GM20000 (cell line): Measurements from ENCODE around the gene LRRC3.
"Not testable (repeated sequence)": the region's sequence is repeated elsewhere in the genome, so short reads cannot be mapped to it uniquely, and the experiment has no call there.

Experiments used
- DNase-seq: peaks from one replicate; pipeline ENCODE4 v3.0.0; 2012; ENCODE audit warnings: low spot score
- CTCF ChIP-seq: IDR thresholded peaks from 2 replicates; pipeline ENCODE4 v1.5.1; 2012; ENCODE audit warnings: mild to moderate bottlenecking, control low read depth; ENCODE audit errors: extremely low read depth, missing control alignments

LRRC3 gene

DNA sequence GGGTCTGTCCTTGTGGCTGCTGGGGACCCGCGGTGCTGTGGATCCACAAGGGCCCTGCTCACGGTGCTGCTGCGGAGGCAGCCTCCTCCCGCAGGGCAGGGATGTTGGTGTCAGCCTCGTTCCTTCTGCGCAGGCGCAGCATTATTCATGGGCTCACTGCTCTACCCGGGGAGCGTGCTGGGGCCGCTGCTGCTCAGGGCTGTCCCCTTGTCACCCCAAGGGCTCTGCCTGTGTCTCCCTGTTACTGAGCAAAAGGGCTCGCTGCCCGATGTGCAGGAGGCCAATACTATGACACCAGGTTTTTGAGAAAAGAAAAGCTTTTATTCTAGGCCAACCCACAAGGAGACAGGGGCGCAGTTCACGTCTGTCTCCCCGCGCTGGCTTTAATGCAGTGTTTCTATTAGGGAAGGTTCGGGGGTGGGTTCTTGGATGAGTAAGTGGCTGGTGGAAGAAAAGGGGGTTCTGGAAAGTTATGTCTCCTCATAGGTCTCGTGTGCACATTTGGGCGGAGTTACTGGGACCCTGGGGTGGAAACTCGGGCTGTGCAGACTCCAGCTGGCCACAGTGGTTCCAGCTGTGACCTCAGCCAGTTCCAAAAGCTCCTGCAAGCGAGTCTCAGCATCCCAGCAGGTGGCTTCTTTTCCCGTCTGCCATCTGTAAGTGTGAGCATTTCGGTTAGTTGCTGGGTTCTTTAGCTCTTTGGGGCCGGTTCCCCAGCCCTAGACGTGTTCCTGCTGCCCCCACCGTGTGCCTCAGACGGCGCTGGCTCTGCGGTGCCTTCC is 40.8 kb upstream of the LRRC3 start:
- TF ChIP-seq CTCF = no peak
- DNase-seq = no peak

GRCh38 chr21:44415073-44416025 is 40.0 kb upstream of the LRRC3 start:
- DNase-seq = no peak
- TF ChIP-seq CTCF = no peak

- no peak for DNase-seq
- TF ChIP-seq CTCF = no peak
Measured at GRCh38 chr21:44416193-44416592, 39.1 kb upstream of the LRRC3 start.

- DNase-seq = not testable (repeated sequence)
Measured at GRCh38 chr21:44417621-44418107, 37.6 kb upstream of the LRRC3 start.

DNA sequence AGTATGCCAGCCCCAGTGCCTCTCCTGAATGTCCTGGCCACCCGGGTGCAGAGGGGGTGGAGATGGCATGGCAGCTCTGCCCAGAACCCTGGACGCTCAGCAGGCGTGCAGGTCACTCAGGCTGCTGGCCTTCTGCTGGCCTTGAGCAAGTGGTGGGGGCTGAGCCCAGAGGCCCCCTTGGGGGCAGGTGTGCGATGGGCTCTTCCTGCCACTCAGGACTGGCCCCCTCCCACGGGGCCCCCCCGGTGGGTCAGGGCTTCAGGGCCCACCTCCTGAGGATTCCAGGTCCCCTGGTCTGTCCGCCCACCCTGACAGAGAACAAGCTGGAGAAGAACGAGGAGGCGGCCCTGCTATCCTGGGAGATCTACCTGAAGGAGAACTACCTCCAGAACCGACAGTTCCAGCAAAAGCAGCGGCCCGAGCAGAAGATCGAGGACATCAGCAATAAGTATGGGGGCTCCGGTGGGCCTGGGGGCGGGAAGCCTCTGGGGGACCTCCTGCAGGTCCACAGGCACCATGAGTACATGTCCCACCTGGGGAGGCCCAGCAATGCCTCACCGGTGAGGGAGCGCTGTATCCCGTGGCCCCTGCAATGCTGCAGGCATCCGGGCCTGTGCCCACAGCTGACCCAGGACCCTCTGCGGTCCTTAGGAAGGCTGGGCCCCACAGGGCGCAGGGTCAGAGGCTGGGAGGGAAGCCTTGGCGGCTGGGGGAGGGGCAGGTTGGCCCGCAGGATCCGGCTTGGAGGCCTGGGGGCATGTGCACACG is 37.0 kb upstream of the LRRC3 start:
- DNase-seq = no peak
- no peak for TF ChIP-seq CTCF

- DNase-seq = no peak
- no peak for TF ChIP-seq CTCF
Measured at GRCh38 chr21:44418876-44419230, 36.5 kb upstream of the LRRC3 start.

DNA sequence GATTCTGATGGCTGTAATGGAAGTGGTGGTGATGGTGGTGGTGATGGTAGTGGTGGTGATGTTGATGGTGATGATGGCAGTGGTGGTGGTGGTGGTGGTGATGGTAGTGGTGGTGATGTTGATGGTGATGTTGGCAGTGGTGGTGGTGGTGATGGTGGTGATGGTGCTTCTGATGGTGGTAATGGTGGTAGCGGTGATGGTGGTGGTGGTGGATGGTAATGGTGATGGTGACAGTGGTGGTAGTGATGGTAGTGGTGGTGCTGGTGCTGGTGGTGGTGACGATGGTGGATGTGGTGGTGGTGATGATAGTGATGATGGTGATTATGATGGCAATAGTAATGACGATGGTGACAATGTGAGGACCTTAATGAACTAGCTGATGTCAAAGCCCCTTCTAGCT is 35.6 kb upstream of the LRRC3 start:
- no peak for DNase-seq
- no peak for TF ChIP-seq CTCF
